ENCODE measurements around the gene SBF2. TPM values are rescaled to one million over a fixed set of nuclear protein-coding genes. Genes with fewer than 3 reads are reported as not detected.

The SBF2 gene
- total RNA-seq, 4 donors from 2014 or later, result 75.0 to 104 (median 86.9) TPM

- Histone ChIP-seq H3K4me1 (peaks cover 0 to 37% (median 4%) of the 10 kb centered on the region in 4 donors), H3K36me3 (no peaks in the 10 kb centered on the region), H3K27me3 (no peaks in the 10 kb centered on the region), H3K27ac (peak overlapping the region in 2 of 4 donors; percentile 46 to 54), H3K9me3 (no peaks in the 10 kb centered on the region), H3K4me3 (no peak overlapping the region)
- DNase-seq (ENCODE audit: low spot score in 2 of 2), result no peak
- no peak for TF ChIP-seq POLR2A (IDR thresholded peaks at IDR 0.05)
- no peak for TF ChIP-seq EP300 (IDR thresholded peaks at IDR 0.05)
- TF ChIP-seq, protein P1, sequence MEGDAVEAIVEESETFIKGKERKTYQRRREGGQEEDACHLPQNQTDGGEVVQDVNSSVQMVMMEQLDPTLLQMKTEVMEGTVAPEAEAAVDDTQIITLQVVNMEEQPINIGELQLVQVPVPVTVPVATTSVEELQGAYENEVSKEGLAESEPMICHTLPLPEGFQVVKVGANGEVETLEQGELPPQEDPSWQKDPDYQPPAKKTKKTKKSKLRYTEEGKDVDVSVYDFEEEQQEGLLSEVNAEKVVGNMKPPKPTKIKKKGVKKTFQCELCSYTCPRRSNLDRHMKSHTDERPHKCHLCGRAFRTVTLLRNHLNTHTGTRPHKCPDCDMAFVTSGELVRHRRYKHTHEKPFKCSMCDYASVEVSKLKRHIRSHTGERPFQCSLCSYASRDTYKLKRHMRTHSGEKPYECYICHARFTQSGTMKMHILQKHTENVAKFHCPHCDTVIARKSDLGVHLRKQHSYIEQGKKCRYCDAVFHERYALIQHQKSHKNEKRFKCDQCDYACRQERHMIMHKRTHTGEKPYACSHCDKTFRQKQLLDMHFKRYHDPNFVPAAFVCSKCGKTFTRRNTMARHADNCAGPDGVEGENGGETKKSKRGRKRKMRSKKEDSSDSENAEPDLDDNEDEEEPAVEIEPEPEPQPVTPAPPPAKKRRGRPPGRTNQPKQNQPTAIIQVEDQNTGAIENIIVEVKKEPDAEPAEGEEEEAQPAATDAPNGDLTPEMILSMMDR (IDR thresholded peaks at IDR 0.05), result no peak
- 50 to 56% methylated on average over 4 of the region's 4 CpGs for WGBS, 2 donors
Measured at GRCh38 chr11:10317151-10317755, 23.2 kb upstream of the SBF2 start.

GRCh38 chr11:10315083-10315482, 21.1 kb upstream of the SBF2 start:
- H3K27me3 ChIP-seq, result no peaks in the 10 kb centered on the region
- H3K4me1 ChIP-seq, result peaks cover 0 to 20% (median 3%) of the 10 kb centered on the region in 4 donors
- 93 to 95% methylated on average over 6 of the region's 6 CpGs for WGBS, 2 donors
- no peak overlapping the region for H3K4me3 ChIP-seq
- no peaks in the 10 kb centered on the region for H3K36me3 ChIP-seq
- H3K9me3 ChIP-seq, result no peaks in the 10 kb centered on the region
- no peak for DNase-seq (ENCODE audit: low spot score in 2 of 2)
- TF ChIP-seq POLR2A (IDR thresholded peaks at IDR 0.05) (no peak), EP300 (IDR thresholded peaks at IDR 0.05) (no peak)
- TF ChIP-seq, protein P1 (IDR thresholded peaks at IDR 0.05), result no peak
- no peak overlapping the region for H3K27ac ChIP-seq

- no peak overlapping the region for H3K27ac ChIP-seq
- 65 to 71% methylated on average over 8 of the region's 8 CpGs for WGBS, 2 donors
- H3K27me3 ChIP-seq, result no peaks in the 10 kb centered on the region
- H3K36me3 ChIP-seq, result no peaks in the 10 kb centered on the region
- TF ChIP-seq EP300 (IDR thresholded peaks at IDR 0.05), result no peak
- no peak for TF ChIP-seq POLR2A (IDR thresholded peaks at IDR 0.05)
- TF ChIP-seq, protein P1 (IDR thresholded peaks at IDR 0.05), result no peak
- H3K4me3 ChIP-seq, result no peak overlapping the region
- H3K9me3 ChIP-seq, result no peaks in the 10 kb centered on the region
- DNase-seq (ENCODE audit: low spot score in 2 of 2), result no peak
- H3K4me1 ChIP-seq, result peaks cover 0 to 25% (median 3%) of the 10 kb centered on the region in 4 donors
Measured at GRCh38 chr11:10314199-10315072, 20.4 kb upstream of the SBF2 start.

DNA sequence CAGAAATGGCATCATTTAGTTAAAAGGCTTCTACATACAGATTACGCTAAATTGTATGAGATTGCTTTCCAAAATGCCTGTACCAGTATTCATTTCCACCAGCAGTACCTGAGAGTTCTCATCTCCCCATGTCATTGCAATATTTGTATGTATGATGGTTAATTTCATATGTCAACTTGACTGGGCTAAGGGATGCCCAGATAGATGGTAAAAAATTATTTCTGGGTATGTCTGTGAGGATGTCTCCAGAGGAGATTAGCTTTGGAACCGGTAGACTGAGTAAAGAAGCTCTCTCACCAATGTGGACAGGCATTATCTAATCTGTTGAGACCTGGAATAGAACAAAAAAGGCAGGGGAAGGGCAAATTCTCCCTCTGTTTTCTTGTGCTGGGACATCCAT, 17.8 kb upstream of the SBF2 start:
- DNase-seq (ENCODE audit: low spot score in 2 of 2), result no peak
- TF ChIP-seq POLR2A (IDR thresholded peaks at IDR 0.05), result no peak
- TF ChIP-seq, protein P1 (IDR thresholded peaks at IDR 0.05), result no peak
- TF ChIP-seq EP300 (IDR thresholded peaks at IDR 0.05), result no peak
- Histone ChIP-seq H3K9me3 (no peaks in the 10 kb centered on the region), H3K27ac (no peak overlapping the region), H3K27me3 (no peaks in the 10 kb centered on the region), H3K36me3 (no peaks in the 10 kb centered on the region), H3K4me1 (peaks cover 0 to 41% (median 10%) of the 10 kb centered on the region in 4 donors), H3K4me3 (no peak overlapping the region)
- 94 to 97% methylated on average over 2 of the region's 2 CpGs for WGBS, 2 donors

GRCh38 chr11:10310301-10310841, 16.4 kb upstream of the SBF2 start:
- no peaks in the 10 kb centered on the region for H3K27me3 ChIP-seq
- TF ChIP-seq, protein P1 (IDR thresholded peaks at IDR 0.05), result peak in 1 of 5 experiments; percentile 10
- TF ChIP-seq POLR2A (IDR thresholded peaks at IDR 0.05) (no peak), EP300 (IDR thresholded peaks at IDR 0.05) (no peak)
- DNase-seq (ENCODE audit: low spot score in 2 of 2), result no peak
- H3K4me1 ChIP-seq, result peaks cover 0 to 46% (median 19%) of the 10 kb centered on the region in 4 donors
- WGBS, 2 donors, result 79 to 85% methylated on average over 3 of the region's 3 CpGs
- peak overlapping the region in 3 of 4 donors; percentile 45 to 89 (median 69) for H3K27ac ChIP-seq
- H3K4me3 ChIP-seq, result no peak overlapping the region
- no peaks in the 10 kb centered on the region for H3K36me3 ChIP-seq
- H3K9me3 ChIP-seq, result no peaks in the 10 kb centered on the region

Data from tibial nerve (tissue), 4 donors.